Activated naive CD4-positive, alpha-beta T cell (primary cell): ENCODE measurements around the gene ARFGEF2.
"Not testable (repeated sequence)": the region's sequence is repeated elsewhere in the genome, so short reads cannot be mapped to it uniquely, and the experiment has no call there.

Experiments used
- DNase-seq, 4 experiments: peaks; one replicate each; lab custom pipeline; 2025; lab: John Stamatoyannopoulos, UW

Gene ARFGEF2

DNA sequence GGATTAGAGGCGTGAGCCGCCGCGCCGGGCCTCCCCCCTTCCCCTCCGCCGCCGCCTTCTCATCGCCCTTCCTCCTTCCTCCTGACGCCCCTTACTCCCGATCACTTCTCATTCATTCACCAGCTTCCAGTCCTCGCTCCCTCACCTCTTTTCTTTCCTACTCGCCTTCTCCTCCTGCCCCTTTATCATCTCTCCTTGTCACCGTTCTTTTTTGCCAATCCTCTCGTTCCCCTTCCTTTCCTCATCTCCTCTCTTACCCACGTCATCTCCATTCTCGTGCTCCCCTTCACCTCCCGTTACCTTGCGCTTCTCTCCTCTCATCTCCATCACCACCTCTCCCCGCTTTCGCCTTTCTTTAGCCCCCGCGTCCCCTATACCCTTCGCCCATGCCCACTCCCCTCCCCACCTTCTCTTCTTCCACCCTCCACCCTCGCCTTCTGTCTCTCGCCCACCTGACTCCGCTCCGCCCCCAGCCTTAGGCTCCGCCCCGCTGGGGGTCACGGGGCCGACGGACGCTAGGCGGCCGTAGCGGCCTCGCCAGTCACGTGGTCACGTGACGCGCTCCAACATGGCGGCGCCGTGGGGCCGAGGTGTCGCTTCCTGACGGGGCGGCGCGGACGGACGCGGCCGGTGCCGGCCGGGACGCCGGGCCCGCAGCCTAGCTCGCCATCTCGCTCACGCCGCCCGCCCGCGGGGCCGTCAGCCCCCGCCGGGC, at the start of gene ARFGEF2:
Gene ARFGEF2 (plus strand): TSS at position 544 of the 715 bp plus-strand sequence. CDS start 179 bp downstream, outside the sequence.
- DNase-seq: peak; percentile 54 to 86 (median 68)

DNA sequence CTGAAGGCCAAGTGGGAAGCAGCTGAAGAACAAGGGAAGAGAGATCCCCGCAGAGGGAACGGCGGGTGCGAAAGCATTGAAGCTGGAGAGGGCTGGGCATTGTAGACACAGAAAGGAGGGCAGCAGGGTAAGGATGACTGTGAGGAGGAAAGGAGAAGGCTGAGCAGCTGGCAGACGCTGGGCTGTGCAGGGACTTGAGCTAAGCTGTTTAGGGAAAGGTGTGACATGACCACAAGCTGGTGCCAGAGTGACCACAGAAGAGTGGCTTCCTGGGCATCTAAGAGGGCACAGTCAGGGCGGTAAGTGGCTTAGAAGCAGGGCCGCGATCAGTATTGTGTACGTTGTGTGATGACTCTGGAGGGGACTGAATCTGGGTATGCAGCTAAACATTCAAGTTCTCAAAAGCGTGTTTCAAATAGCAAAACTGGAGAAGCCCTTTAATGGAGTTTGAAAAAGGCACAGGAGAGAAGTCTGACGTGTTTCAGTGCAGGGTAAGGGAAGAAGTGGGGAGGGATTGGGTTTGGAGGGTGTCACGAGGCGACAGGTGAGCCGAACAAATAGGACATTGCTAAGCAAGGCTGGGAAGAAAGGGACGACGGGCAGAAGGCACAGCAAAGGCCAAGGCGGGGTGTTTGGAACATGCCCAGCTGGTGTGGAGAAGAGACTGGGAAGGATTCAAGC, 46.1 kb upstream of the ARFGEF2 start:
- no peak for DNase-seq

DNA sequence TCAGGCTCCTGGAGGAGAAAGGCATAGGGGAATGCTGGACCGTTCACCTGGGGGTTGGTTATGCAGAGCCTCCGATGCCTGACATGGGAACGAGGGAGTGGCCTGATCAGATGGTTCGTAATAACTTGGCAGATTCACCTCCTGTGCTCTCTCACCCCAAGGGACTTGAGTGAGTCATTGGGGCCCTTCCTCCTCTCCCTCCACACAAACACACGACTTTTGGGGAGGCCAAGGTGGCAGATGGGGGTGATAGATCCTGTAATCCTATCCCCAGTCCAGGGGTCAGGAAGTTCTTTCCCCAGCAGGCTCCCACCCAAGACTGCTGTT, 45.6 kb upstream of the ARFGEF2 start:
- DNase-seq: no peak

DNA sequence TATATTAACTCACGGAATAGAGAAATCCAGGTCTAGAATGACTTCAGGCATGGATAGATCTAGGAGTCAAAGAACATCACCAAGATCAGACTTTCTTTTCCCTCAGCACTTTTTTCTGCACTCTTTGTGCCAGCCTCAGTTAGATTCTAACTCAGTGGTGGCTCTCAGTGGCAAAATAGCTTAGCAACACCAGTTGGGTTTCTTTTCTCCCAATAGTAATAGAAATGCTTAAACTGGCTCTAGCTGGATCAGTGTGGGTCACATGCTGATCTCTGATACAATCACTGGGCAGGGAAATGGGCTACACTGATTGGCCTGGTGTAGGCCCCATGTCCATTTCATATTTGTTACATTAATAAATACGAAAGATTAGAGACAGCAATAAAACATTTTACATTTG, 44.2 kb upstream of the ARFGEF2 start:
- DNase-seq: no peak

DNA sequence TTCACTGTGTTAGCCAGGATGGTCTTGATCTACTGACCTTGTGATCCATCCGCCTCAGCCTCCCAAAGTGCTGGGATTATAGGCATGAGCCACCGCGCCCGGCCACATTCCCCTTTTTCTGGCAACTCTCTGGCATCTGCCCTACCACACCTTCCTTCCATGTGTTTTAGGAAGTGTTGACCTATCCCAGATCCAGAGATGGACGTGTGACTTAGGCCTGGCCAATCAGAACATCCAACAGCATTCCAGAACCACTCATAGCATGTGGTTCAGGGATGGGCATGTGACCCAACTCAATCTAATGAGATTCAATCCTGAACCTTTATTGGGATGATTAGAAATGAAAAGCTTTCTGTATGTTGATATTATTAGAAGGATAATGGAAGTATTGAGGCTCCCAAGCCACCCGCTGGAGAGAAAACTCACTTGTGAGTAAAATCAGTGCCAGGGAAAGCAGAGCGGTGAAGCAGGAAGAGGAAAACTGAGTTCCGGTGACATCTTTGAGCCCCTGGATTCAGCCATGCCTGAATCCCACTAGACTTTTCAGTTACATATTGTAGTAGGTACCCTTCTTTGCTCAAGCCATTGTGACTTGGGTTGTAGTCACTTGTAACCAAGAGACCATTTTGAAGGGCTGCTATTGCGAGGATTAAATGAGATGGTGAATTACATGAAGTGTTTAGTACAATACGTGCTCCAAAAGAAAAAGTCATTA, 42.8 kb upstream of the ARFGEF2 start:
- no peak for DNase-seq

DNA sequence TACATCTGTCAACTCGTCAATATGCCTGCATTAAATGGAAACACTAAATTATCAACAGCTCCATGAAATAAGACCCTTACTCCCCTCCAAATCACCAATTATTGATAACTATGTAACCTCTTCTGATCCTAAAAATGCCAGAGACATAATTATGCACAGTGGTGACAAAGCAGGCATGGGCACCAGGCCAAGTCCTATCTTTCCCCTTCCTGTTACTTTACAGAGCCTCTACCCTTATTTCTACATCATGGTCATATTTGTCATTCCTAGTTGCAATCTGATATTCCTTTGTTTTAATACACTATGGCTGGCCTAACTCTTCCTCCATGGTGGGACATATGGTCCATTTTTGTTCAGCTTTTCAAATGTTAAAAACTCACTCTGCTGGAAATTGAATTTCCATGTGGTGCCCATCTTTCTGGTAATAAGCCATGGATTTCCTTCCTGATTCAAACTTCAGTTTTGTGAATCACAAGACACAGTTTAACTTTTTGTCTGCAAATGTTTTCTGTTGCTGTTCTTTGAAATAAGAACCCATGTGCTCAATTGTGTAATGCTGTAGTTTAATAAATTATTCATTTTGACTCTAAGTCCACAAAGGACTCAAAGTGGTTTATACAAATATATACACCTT, 41.8 kb upstream of the ARFGEF2 start:
- DNase-seq: no peak

DNA sequence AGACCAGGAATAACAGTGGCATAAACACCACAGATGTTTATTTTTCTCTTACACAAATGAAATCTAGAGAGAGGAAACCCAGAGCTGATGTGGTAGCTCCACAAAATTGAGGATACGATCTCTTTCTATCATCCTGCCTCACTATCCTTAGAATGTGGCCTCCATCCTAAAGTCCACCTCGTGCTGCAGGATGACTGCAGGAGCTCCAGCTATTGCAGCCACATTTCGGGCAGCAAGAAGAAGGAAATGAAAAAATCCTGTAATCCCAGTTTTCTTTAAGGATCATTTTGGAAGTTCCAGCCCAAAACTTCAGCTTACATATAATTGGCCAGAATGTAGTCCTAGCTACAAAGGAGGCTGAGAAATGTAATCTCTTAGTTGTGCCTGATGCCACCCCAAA, 41.2 kb upstream of the ARFGEF2 start:
- DNase-seq: no peak

DNA sequence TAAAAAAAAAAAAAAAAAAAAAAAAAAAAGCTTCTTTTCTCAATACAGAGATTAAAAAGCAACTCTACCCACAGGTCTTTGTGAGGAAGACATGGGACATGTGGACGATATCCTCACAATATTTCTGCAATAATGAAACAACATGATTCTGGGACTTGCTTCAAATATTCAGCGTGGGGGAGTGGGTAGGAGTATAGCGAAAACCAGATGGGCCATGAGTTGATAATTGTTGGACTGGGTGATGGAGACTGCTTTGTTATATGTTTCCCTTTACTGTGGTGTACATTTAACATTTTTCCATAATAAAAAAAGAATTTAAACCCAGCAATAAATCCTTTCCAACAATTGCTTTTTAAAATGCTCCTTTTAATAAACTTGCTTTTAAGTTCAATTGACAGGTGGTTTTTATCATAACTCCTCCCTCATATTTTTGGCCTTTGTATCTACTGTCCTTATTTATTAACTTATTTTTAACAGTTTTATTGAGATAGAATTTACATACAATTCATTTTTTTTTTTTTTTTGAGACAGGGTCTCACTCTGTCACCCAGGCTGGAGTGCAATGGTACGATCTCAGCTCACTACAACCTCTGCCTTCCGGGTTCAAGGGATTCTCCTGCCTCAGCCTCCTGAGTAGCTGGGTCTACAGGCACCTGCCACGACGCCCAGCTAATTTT, 40.4 kb upstream of the ARFGEF2 start:
- DNase-seq: no peak

DNA sequence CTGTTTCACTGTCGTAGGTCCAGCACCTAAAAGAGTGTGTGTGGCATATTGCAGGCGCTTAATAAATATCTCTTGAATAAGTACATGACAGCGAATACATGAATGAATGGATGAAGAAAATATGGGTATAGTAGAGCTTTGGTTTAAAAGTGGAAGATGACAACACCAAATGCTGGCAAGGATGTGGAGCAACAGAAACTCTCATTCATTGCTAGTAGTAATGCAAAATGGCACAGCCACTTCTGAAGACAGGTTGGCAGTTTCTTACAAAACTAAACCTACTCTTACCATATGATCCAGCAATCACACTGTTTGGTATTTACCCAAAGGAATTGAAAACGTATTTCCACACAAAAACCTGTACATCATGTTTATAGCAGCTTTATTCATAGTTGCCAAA, 36.3 kb upstream of the ARFGEF2 start:
- DNase-seq: no peak

DNA sequence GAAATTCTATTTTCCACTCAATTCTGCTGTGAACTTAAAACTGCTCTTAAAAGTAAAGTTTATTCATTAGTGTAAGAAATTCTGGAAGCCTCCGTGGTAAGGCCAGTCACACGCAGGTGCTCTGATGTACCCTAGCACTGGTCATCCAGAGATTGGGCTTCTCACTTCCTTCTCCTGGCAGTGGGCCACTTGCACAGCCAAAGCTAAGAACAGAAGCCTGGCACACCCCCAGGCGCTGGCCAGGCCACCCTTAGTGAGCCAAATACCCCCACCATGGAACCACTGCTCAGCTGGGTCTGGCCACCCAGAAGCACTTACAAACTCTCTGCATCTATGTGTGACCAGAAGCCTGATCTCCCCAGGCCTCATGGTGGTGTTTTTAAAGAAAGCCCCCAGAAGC, 35.3 kb upstream of the ARFGEF2 start:
- no peak for DNase-seq

DNA sequence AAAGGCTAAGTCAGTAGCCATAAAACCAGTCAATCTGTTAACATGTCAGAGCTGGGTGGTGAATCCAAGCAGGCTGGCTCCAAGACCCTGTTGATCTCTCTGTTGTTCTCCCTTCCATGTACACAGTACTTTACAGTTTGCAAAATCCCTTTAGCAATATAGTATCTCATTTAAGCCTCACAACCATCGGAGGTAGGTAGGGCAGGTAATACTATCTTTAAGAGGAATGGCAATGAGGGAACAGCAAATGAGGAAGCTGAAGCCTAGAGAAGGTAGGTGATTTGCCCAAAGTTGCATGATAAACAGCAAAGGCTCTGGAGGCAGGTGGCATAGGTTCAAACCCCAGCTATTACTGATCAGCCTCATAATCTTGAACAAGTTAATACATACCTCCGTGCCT, 34.7 kb upstream of the ARFGEF2 start:
- no peak for DNase-seq

DNA sequence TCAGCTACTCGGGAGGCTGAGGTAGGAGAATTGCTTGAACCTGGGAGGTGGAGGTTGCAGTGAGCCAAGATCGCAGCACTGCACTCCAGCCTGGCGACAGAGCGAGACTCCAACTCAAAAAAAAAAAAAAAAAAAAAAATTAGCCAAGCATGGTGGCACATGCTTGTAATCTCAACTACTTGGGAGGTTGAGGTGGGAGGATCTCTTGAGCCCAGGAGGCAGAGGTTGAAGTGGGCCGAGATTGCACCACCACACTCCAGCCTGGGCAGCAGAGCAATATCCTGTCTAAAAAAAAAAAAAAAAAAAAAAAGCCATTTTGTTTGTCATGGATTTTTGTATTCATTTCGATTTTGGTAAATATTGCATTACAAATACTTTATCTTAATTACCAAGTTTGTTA, 33.0 kb upstream of the ARFGEF2 start:
- DNase-seq: not testable (repeated sequence)

DNA sequence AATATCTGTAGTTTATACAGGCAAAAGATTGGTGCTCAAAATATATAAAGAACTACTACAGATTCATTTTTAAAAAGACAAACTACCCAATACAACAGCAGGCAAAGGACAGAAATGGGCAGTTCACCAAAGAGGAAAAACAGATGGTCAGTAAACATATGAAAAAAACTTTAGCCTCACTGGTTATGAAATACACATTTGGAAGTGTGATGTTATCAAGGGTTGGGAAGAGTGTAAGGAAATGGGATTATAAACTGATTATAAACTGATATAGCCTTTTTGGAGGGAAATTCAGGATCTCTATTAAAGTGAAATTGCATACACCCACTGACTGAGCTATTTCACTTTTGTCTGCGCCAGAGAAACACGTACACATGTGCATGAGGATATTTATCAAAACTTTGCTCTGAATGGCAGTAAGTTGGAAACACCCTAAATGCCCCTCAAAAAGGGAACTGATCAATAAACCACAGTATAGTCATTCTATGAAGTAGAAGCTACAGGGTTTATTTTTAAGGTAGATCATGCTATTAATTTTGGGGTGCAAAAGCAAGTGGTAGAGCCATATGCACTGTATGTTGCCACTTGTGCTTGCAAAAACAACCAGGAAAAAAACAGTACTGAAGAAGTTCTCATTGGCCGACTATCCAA, 32.2 kb upstream of the ARFGEF2 start:
- no peak for DNase-seq

DNA sequence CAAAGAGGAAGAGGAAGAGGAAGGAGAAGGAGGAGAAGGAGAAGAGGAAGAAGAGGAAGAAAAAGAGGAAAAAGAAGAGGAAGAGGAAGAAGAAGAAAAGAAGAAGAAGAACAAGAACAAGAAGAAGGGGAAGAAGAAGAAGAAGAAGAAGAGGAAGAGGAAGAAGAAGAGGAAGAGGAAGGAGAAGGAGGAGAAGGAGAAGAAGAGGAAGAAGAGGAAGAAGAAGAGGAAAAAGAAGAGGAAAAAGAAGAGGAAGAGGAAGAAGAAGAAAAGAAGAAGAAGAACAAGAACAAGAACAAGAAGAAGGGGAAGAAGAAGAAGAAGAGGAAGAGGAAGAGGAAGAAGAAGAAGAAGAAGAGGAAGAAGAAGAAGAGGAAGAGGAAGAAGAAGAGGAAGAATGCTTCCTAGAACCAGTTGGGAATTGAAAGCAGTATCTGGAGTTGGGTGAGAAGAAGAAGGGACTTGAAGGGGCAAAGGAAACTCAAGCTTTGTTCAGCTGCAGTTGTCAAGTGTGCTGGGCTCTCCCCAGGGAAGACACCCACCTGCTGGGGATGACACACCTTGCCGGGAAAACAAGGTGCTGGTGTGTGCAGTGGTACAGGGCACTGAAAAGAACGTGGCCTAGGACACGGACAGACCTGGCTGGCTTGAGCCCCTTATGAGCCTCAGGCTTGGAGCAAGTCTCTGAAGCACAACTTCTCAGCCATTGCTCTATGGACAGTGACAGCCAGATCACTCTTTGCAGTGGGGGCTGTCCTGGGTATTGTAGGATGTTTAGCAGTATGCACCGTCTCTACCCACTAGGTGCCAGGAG, 30.1 kb upstream of the ARFGEF2 start:
- DNase-seq: no peak

DNA sequence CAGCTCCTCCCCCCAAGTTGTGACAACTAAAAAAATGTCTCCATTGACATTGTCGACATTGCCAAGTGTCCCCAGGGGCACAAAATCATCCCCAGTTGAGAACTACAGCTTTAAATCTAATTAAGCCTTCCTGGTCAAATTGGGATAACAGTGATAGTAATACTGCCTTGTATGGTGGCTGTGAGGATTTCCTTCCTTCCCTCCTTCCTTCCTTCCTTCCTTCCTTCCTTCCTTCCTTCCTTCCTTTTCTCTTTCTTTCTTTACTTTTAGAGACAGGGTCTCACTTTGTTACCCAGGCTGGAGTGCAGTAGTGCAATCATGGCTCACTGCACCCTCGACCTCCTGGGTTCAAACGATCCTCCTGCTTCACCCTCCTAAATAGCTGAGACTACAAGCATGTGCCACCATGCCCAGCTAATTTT, 29.5 kb upstream of the ARFGEF2 start:
- no peak for DNase-seq

DNA sequence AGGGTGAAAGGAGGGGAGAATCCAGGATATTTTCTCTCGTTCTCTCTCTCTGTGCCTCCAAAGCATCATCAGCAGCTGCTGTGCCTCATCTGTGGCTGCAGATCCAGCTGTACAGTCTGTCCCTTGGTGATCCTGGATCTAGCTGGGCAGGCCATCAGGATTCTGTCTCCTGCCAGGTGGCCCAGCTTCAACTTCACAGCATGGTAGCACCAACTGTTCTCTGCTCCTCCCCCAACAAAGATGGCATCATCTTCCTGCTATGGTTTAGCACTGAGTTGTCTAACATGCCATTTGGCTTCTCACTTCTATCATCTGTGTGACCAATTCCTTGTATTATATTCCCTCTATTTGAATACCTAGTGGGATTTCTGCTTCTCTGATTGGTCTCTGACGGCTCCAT, 28.6 kb upstream of the ARFGEF2 start:
- DNase-seq: no peak

DNA sequence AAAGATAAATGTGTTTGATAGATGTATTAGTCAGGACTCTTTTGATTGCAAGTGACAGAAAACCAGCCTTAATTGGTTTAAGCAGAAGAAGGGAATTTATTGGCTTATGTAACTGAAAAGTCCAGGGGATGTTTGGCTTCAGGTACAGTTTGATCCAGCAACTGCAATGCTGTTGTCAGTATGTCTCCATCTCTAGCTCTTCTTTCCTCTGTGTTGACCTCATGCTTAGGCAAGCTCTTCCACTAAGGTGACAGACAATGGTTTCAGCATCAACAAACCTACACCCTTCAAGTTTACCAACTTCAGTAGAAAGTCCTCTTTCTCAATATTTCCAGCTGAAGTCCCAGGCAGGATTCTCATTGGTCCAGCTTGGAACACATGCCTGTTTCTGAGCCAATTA, 28.1 kb upstream of the ARFGEF2 start:
- DNase-seq: no peak

DNA sequence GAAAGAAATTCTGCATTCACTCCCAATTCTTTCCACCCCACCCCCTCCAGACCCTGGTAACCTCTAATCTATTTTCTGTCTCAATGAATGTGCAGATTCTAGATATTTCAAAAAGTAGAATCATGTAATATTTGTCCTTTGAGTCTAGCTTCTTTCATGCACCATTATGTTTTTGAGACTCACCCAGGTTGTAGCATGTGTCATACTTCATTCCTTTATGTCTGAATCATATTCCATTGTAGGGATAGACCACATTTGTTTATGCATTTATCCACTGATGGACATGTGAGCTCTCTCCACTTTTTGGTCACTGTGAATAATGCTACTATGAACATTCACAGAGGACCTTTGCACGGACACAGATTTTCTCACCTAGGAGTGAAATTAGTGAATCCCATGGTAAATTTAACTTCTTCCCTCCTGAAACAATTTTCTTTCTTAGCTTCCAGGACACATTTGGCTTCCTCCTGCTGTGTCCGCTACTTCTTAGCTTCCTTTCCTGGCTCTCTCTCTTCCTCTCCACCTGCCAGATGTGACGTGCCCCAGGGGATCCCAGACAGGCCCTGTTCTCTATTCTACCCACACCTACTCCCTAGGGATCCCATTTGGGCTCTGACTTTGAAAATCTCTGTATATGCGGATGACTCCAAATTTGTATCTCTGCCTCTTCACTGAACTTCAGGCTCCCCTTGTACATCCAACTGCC, 24.1 kb upstream of the ARFGEF2 start:
- DNase-seq: no peak

DNA sequence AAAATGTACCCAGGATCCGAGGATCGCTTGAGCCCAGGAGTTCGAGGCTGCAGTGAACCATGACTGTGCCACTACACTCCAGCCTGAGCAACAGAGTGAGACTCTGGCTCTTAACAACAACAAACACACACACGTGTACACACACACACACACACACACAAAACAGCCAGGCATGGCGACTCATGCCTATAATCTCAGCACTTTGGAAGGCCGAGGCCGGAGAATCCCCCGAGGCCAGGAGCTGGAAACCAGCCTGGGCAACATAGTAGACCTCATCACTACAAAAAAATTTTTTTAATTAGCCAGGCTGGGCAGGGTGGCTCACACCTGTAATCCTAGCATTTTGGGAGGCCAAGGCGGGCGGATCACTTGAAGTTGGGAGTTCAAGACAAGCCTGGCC, 23.3 kb upstream of the ARFGEF2 start:
- no peak for DNase-seq

DNA sequence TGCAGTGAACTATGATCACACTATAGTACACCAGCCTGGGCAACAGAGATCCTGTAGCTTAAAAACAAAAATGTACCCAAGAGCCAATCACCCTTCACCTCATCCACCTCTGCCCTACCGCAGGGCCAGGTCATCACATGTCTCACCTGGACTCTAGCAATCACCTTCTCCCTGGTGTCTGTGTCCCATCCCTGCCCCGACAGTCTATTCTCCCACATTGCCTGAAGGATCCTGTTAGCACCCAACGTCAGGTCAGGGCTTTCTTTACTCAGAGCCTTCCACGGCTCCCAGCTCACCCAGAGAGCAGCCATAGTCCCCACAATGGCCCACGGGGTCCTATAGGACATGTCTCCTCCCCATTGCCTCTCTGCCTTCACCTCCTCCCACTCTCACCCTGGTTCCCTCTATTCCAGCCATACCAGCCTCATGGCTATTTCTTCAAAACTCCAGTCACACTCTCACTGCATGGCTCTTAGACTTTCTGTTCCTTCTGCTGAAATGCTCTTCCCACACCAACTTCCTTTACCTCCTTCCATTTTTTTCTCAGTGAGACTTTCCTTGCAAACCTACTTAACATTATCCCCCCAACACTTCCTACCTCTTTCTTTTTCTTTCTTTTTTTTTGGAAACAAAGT, 22.5 kb upstream of the ARFGEF2 start:
- DNase-seq: no peak
